Spleen (tissue), 7 donors: Measurements from ENCODE around the gene ZNF480.

Source experiments
- POLR2AphosphoS5 ChIP-seq, 3 donors: sonication (generic); formaldehyde crosslinking; IDR thresholded peaks; one replicate each; pipeline ENCODE4 v1.5.1; 2017; ENCODE audit warnings: antibody characterized with exemption in 3 of 3
- TF ChIP-seq, protein P1 (sequence below), 11 experiments: fragments of 200-600 bp in 7 of 11; fragments of 450-650 bp in 4 of 11; sonication (generic) in 4 of 11; IDR thresholded peaks in 8 of 11; conservative IDR thresholded peaks in 3 of 11; 1 replicate in 7 of 11; 2 replicates in 4 of 11; pipeline versions ENCODE4 v1.4.0 to v1.8.0; 2016 to 2021; ENCODE audit warnings: antibody characterized with exemption in 11 of 11, inconsistent platforms in 4 of 11, mild to moderate bottlenecking in 1 of 11
- donor health status: DM: no; HTN: no; CAD: no; lungs with moderate emphysema.
- donor health status: DM: no; HTN: no; CAD: no.
- donor health status: DM: no; HTN: no; CAD: no.

DNA sequence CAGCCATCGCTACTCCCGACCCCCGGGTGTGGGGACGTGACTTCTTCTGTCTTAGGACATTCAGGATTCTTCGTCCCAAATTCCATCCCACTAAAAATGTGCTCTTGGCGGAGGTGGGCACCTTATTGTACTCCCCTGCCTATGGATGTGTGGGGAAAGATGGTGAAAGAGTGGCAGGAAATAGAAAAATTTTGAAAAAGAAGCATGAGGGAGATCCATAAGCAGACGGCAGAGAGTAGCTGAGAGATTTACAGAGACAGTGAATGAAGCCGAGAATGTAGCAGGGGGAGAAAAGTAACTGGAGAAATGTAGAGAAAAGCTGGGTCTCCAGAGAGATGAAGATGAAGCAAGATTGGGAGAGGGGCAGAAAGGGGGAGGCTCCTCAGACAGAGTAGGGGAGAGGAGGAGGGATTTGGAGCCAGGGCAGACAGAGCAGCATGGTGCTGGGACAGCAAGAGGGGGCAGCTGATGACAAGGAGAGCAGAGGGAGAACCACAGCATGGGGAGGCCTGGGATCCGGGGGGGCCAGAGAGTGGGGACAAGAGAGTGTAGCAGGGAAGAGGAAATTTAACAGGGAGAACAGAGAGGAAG lies 39.9 kb downstream of the ZNF480 start:
- TF ChIP-seq, protein P1, sequence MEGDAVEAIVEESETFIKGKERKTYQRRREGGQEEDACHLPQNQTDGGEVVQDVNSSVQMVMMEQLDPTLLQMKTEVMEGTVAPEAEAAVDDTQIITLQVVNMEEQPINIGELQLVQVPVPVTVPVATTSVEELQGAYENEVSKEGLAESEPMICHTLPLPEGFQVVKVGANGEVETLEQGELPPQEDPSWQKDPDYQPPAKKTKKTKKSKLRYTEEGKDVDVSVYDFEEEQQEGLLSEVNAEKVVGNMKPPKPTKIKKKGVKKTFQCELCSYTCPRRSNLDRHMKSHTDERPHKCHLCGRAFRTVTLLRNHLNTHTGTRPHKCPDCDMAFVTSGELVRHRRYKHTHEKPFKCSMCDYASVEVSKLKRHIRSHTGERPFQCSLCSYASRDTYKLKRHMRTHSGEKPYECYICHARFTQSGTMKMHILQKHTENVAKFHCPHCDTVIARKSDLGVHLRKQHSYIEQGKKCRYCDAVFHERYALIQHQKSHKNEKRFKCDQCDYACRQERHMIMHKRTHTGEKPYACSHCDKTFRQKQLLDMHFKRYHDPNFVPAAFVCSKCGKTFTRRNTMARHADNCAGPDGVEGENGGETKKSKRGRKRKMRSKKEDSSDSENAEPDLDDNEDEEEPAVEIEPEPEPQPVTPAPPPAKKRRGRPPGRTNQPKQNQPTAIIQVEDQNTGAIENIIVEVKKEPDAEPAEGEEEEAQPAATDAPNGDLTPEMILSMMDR (IDR thresholded peaks at IDR 0.05 in 8 of 11, conservative IDR thresholded peaks at IDR 0.05 in 3 of 11): no peak
- no peak for TF ChIP-seq POLR2AphosphoS5 (IDR thresholded peaks at IDR 0.05)
